ENCODE data around the gene ACAP1. TPM values are rescaled to one million over a fixed set of nuclear protein-coding genes. Genes with fewer than 3 reads are reported as not detected.

ACAP1 gene
- total and polyA plus RNA-seq, 9 of the 15 experiments (the other 6 are each of a cell fraction or from before 2014, with no cell fraction given) = 0.15 to 8.5 (median 2.4) TPM

GRCh38 chr17:7306911-7307685, 29.2 kb upstream of the ACAP1 start, which contains the start of gene EIF5A (continued):
- no peak for TF ChIP-seq ZNF174 (CRISPR knock-in tag; IDR thresholded peaks at IDR 0.05)
- TF ChIP-seq, protein P1, sequence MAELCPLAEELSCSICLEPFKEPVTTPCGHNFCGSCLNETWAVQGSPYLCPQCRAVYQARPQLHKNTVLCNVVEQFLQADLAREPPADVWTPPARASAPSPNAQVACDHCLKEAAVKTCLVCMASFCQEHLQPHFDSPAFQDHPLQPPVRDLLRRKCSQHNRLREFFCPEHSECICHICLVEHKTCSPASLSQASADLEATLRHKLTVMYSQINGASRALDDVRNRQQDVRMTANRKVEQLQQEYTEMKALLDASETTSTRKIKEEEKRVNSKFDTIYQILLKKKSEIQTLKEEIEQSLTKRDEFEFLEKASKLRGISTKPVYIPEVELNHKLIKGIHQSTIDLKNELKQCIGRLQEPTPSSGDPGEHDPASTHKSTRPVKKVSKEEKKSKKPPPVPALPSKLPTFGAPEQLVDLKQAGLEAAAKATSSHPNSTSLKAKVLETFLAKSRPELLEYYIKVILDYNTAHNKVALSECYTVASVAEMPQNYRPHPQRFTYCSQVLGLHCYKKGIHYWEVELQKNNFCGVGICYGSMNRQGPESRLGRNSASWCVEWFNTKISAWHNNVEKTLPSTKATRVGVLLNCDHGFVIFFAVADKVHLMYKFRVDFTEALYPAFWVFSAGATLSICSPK (IDR thresholded peaks at IDR 0.05; ENCODE audit: borderline replicate concordance) = no peak
- TF ChIP-seq TFAM (CRISPR knock-in tag; conservative IDR thresholded peaks at IDR 0.05) = no peak
- TF ChIP-seq ARID3A (IDR thresholded peaks at IDR 0.05; ENCODE audit: borderline replicate concordance, low read depth, low read length) = no peak
- TF ChIP-seq FOXK2 (conservative IDR thresholded peaks at IDR 0.05 in 1 of 2, IDR thresholded peaks at IDR 0.05 in 1 of 2; ENCODE audit: low read depth in 2 of 2) = peak; percentile 76 to 85; a peak in 3 of 4 replicates
- TF ChIP-seq NFE2 (IDR thresholded peaks at IDR 0.05; ENCODE audit: low read depth) = no peak
- TF ChIP-seq, protein P2, sequence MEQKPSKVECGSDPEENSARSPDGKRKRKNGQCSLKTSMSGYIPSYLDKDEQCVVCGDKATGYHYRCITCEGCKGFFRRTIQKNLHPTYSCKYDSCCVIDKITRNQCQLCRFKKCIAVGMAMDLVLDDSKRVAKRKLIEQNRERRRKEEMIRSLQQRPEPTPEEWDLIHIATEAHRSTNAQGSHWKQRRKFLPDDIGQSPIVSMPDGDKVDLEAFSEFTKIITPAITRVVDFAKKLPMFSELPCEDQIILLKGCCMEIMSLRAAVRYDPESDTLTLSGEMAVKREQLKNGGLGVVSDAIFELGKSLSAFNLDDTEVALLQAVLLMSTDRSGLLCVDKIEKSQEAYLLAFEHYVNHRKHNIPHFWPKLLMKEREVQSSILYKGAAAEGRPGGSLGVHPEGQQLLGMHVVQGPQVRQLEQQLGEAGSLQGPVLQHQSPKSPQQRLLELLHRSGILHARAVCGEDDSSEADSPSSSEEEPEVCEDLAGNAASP (IDR thresholded peaks at IDR 0.05) = no peak
- TF ChIP-seq, protein P3, sequence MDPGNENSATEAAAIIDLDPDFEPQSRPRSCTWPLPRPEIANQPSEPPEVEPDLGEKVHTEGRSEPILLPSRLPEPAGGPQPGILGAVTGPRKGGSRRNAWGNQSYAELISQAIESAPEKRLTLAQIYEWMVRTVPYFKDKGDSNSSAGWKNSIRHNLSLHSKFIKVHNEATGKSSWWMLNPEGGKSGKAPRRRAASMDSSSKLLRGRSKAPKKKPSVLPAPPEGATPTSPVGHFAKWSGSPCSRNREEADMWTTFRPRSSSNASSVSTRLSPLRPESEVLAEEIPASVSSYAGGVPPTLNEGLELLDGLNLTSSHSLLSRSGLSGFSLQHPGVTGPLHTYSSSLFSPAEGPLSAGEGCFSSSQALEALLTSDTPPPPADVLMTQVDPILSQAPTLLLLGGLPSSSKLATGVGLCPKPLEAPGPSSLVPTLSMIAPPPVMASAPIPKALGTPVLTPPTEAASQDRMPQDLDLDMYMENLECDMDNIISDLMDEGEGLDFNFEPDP (CRISPR knock-in tag; IDR thresholded peaks at IDR 0.05) = no peak
- TF ChIP-seq ZNF197 (CRISPR knock-in tag; IDR thresholded peaks at IDR 0.05; ENCODE audit: low read depth) = no peak
- TF ChIP-seq HSF4 (CRISPR knock-in tag; IDR thresholded peaks at IDR 0.05; ENCODE audit: borderline replicate concordance) = no peak
- no peak for TF ChIP-seq KLF13 (tag; IDR thresholded peaks at IDR 0.05; ENCODE audit: borderline replicate concordance, low read depth)
- no peak for TF ChIP-seq OTX1 (CRISPR knock-in tag; IDR thresholded peaks at IDR 0.05)
- no peak for TF ChIP-seq TRIM24 (IDR thresholded peaks at IDR 0.05)
- TF ChIP-seq, protein P4, sequence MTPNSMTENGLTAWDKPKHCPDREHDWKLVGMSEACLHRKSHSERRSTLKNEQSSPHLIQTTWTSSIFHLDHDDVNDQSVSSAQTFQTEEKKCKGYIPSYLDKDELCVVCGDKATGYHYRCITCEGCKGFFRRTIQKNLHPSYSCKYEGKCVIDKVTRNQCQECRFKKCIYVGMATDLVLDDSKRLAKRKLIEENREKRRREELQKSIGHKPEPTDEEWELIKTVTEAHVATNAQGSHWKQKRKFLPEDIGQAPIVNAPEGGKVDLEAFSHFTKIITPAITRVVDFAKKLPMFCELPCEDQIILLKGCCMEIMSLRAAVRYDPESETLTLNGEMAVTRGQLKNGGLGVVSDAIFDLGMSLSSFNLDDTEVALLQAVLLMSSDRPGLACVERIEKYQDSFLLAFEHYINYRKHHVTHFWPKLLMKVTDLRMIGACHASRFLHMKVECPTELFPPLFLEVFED (CRISPR knock-in tag; conservative IDR thresholded peaks at IDR 0.05) = no peak
- TF ChIP-seq MTA3 (IDR thresholded peaks at IDR 0.05; ENCODE audit: borderline replicate concordance) = peak; percentile 56; the same call in 1 of the 2 replicates
- no peak for TF ChIP-seq NFE2L1 (tag; IDR thresholded peaks at IDR 0.05; ENCODE audit: borderline replicate concordance, low read depth)
- TF ChIP-seq ETV6 (IDR thresholded peaks at IDR 0.05; ENCODE audit: borderline replicate concordance in 1 of 2, low read depth in 2 of 2, low read length in 1 of 2) = no peak
- no peak for TF ChIP-seq ETV6 (CRISPR knock-in tag; IDR thresholded peaks at IDR 0.05; ENCODE audit: borderline replicate concordance)
- TF ChIP-seq SREBF2 (CRISPR knock-in tag; IDR thresholded peaks at IDR 0.05) = no peak
- TF ChIP-seq ZNF124 (CRISPR knock-in tag; IDR thresholded peaks at IDR 0.05) = no peak

Measured in K562 (cell line).